IPS-18c (cell line): Measurements from ENCODE around the gene CEP72.
"Not testable (repeated sequence)": the region's sequence is repeated elsewhere in the genome, so short reads cannot be mapped to it uniquely, and the experiment has no call there.

Experiments used
- H3K4me3 ChIP-seq: 2 replicates; pipeline ENCODE4 v1.7.0; 2013; ENCODE audit warnings: low read depth, mild to moderate bottlenecking, low read length, moderate library complexity; ENCODE audit not compliant: insufficient read depth
- H3K9me3 ChIP-seq: one replicate; pipeline ENCODE4 v1.6.1; 2013; ENCODE audit warnings: mild to moderate bottlenecking, low read length, moderate library complexity; ENCODE audit not compliant: control insufficient read depth, insufficient read depth

Gene CEP72

GRCh38 chr5:679166-679895 is 67.2 kb downstream of the CEP72 start:
- H3K4me3 ChIP-seq: not testable (repeated sequence)

GRCh38 chr5:680118-680795 is 68.1 kb downstream of the CEP72 start:
- H3K4me3 ChIP-seq, H3K9me3 ChIP-seq: not testable (repeated sequence)

More at GRCh38 chr5:679166-679895, 67.2 kb downstream of the CEP72 start:
- not testable (repeated sequence) for H3K9me3 ChIP-seq

GRCh38 chr5:680836-681235 is 68.7 kb downstream of the CEP72 start:
- H3K4me3 ChIP-seq, H3K9me3 ChIP-seq: not testable (repeated sequence)

GRCh38 chr5:681317-682191 is 69.4 kb downstream of the CEP72 start:
- H3K9me3 ChIP-seq, H3K4me3 ChIP-seq: not testable (repeated sequence)

- H3K9me3 ChIP-seq, H3K4me3 ChIP-seq: not testable (repeated sequence)
Measured at GRCh38 chr5:682216-682615, 70.1 kb downstream of the CEP72 start.

GRCh38 chr5:682651-683358 is 70.7 kb downstream of the CEP72 start:
- not testable (repeated sequence) for H3K9me3 ChIP-seq, H3K4me3 ChIP-seq

GRCh38 chr5:683551-684481 is 71.7 kb downstream of the CEP72 start:
- H3K4me3 ChIP-seq: no peak overlapping the region
- no peaks in the 10 kb centered on the region for H3K9me3 ChIP-seq

- no peak overlapping the region for H3K4me3 ChIP-seq
- H3K9me3 ChIP-seq: no peaks in the 10 kb centered on the region
Measured at GRCh38 chr5:684751-685216, 72.6 kb downstream of the CEP72 start.

GRCh38 chr5:685262-686171 is 73.4 kb downstream of the CEP72 start:
- Histone ChIP-seq H3K9me3 (no peaks in the 10 kb centered on the region), H3K4me3 (no peak overlapping the region)

- not testable (repeated sequence) for H3K9me3 ChIP-seq, H3K4me3 ChIP-seq
Measured at GRCh38 chr5:686172-686523, 74.0 kb downstream of the CEP72 start.

- not testable (repeated sequence) for H3K4me3 ChIP-seq
Measured at GRCh38 chr5:686936-687335, 74.8 kb downstream of the CEP72 start.

GRCh38 chr5:688348-689010 is 76.3 kb downstream of the CEP72 start:
- not testable (repeated sequence) for H3K4me3 ChIP-seq, H3K9me3 ChIP-seq

More at GRCh38 chr5:686936-687335, 74.8 kb downstream of the CEP72 start:
- not testable (repeated sequence) for H3K9me3 ChIP-seq

- H3K9me3 ChIP-seq, H3K4me3 ChIP-seq: not testable (repeated sequence)
Measured at GRCh38 chr5:690293-690692, 78.2 kb downstream of the CEP72 start.

GRCh38 chr5:691049-691448 is 78.9 kb downstream of the CEP72 start:
- not testable (repeated sequence) for H3K9me3 ChIP-seq, H3K4me3 ChIP-seq
